Measurements from ENCODE around the gene NHP2.

- no peak for TF ChIP-seq CTCF (IDR thresholded peaks at IDR 0.05)
- no peak for TF ChIP-seq POLR2A (IDR thresholded peaks at IDR 0.05)
Measured at GRCh38 chr5:178152491-178153444, 917 bp downstream of the NHP2 start.
